Pancreas (tissue), 10 donors: ENCODE measurements around the gene IRF4. TPM values are rescaled to one million over a fixed set of nuclear protein-coding genes. Genes with fewer than 3 reads are reported as not detected.

ENCODE experiments used
- ATAC-seq, 4 donors: fragments of 200-7000 bp; cut with Tn5 transposase; one replicate each; pipeline versions ENCODE4 v1.8.0 to v1.9.1; 2020; ENCODE audit warnings: mild to moderate bottlenecking in 4 of 4, moderate library complexity in 4 of 4
- DNase-seq, 6 donors: peaks; one replicate each; pipeline ENCODE4 v3.0.0-alpha.2; 2020
- FAIRE-seq: peaks from 2 replicates; lab custom pipeline; 2012; peaks lifted over from hg19 to GRCh38; lab: Jason Lieb, UNC
- H3K27ac ChIP-seq, 4 donors: fragments of 200-600 bp; sonication (generic); 1 replicate in 3 of 4; 2 replicates in 1 of 4; pipeline versions ENCODE4 v1.5.0 to v1.8.0; 2020
- H3K27me3 ChIP-seq, 4 donors: fragments of 200-600 bp; one replicate each; pipeline ENCODE4 v1.8.0; 2021
- H3K36me3 ChIP-seq, 3 donors: fragments of 200-600 bp; sonication (generic) in 1 of 3; one replicate each; pipeline versions ENCODE4 v1.5.0 to v1.8.0; 2020 to 2021
- H3K4me1 ChIP-seq, 3 donors: fragments of 200-600 bp; one replicate each; pipeline ENCODE4 v1.8.0; 2021
- H3K4me3 ChIP-seq, 4 donors: fragments of 200-600 bp; sonication (generic) in 2 of 4; one replicate each; pipeline versions ENCODE4 v1.5.0 to v1.8.0; 2020 to 2021
- H3K9me3 ChIP-seq, 4 donors: fragments of 200-600 bp; one replicate each; pipeline ENCODE4 v1.8.0; 2021
- WGBS, 2 donors: extraction: QIAGEN DNeasy Blood & Tissue Kit; methylation state at CpG; one replicate each; pipeline ENCODE4 v1.1.7; 2013; 5-methylcytosine and 5-hydroxymethylcytosine counted together
- intact Hi-C, 3 donors: fragments of 100-400 bp; cut with DNase I; formaldehyde crosslinking; loops; one replicate each; pipeline versions ENCODE4 v1.11.1 to v1.14.2; 2022
- polyA plus RNA-seq, 2 donors: library from polyadenylated mRNA; stranded (reverse); fragments of 200-250 nt; gene quantifications; one replicate each; pipeline ENCODE4 v1.2.3, GENCODE V29; 2013
- total RNA-seq, 6 donors: library from RNA; stranded (reverse); fragmentation: NEBNext Ultra II Directional in 4 of 6; extraction: Animal tissue kit (Norgen Biotek cat#: 25700) in 4 of 6; gene quantifications; one replicate each; pipeline versions ENCODE4 v1.2.1 to v1.2.4, GENCODE V29; 2021 to 2023
- TF ChIP-seq, protein P1 (sequence below), 4 donors: fragments of 200-600 bp; sonication (generic) in 3 of 4; IDR thresholded peaks; one replicate each; pipeline versions ENCODE4 v1.5.0 to v1.8.0; 2021; ENCODE audit warnings: antibody characterized with exemption in 4 of 4
- donor health status: healthy with polysubstance abuse.
- donor health status: DM: no; HTN: no; CAD: no; lungs with moderate emphysema.
- donor health status: DM: no; HTN: no; CAD: no.
- donor health status: control.
- donor health status: control.
- donor health status: Bipolar disorder and iron deficiency.
- donor health status: DM: yes; HTN: yes; CAD: no.
- donor health status: DM: no; HTN: no; CAD: no.
- donor health status: DM: no; HTN: no; CAD: no.
- donor health status: DM: yes; HTN: yes; CAD: no.

The IRF4 gene
- total and polyA plus RNA-seq, 8 donors, result 0.04 to 3.8 (median 0.44) TPM

DNA sequence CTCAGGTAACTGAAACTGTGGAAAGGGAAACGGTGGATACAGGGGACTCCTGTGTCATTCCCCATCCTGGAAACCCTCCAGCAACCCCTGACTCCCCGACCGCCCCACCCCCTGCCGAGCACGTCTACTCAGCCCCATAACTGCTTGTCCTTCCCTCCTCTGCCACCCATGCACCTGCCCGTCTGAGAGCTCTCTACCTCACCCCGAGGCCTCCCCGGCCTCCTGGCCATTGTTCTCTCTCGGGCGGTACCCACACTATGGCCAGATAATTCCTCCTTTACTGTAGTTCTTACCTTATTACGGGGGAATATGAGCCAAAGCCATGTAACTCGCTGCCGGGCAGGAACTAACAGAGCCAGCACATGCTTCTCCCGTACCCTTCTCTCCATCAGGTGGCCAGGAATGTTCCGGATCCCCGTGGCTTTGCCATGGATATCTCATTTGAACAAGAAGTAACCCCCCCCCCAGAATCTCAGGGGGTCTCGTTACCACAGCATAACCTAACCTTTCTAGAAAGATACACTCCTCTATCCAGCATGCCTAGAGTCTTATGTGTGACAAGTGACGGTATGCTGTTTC is 4.8 kb upstream of the IRF4 start:
- Histone ChIP-seq H3K27ac (no peak overlapping the region), H3K27me3 (peaks cover 0 to 28% (median 9%) of the 10 kb centered on the region in 4 donors), H3K4me1 (peaks cover 0 to 3% (median 0%) of the 10 kb centered on the region in 3 donors), H3K9me3 (no peaks in the 10 kb centered on the region), H3K36me3 (no peaks in the 10 kb centered on the region), H3K4me3 (no peak overlapping the region)
- TF ChIP-seq, protein P1, sequence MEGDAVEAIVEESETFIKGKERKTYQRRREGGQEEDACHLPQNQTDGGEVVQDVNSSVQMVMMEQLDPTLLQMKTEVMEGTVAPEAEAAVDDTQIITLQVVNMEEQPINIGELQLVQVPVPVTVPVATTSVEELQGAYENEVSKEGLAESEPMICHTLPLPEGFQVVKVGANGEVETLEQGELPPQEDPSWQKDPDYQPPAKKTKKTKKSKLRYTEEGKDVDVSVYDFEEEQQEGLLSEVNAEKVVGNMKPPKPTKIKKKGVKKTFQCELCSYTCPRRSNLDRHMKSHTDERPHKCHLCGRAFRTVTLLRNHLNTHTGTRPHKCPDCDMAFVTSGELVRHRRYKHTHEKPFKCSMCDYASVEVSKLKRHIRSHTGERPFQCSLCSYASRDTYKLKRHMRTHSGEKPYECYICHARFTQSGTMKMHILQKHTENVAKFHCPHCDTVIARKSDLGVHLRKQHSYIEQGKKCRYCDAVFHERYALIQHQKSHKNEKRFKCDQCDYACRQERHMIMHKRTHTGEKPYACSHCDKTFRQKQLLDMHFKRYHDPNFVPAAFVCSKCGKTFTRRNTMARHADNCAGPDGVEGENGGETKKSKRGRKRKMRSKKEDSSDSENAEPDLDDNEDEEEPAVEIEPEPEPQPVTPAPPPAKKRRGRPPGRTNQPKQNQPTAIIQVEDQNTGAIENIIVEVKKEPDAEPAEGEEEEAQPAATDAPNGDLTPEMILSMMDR (IDR thresholded peaks at IDR 0.05), result no peak
- intact Hi-C loops, result no loop called here
- WGBS, 2 donors, result 69 to 82% methylated on average over 18 of the region's 18 CpGs
- FAIRE-seq (no peak), ATAC-seq (no peak), DNase-seq (no peak)

DNA sequence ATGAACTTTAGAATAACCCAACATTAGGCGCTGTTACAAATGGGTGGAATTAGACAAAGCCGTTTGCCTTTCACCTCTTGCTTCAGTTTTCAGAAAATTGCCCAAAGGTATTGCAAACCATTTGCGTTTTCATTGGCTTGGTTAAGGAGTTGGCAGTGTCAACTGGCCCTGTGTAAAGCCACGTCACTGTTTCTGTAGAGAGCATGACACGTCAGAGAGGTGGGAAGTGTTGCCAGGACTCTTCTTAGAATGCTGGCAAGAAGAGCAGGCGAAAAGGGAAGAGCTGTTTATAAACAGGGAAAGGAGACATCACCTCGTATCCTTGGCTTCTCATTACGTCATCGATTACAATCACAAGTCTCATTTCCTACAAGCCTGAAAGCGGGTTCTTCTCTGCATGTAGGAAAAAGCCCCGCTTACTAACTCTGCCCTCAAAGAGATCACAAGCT is 4.2 kb upstream of the IRF4 start:
- peak in 1 of 4 donors; percentile 31 for ATAC-seq
- TF ChIP-seq, protein P1 (IDR thresholded peaks at IDR 0.05), result no peak
- Histone ChIP-seq H3K36me3 (no peaks in the 10 kb centered on the region), H3K9me3 (no peaks in the 10 kb centered on the region), H3K4me1 (peaks cover 0 to 8% (median 0%) of the 10 kb centered on the region in 3 donors), H3K27ac (no peak overlapping the region), H3K27me3 (peaks cover 0 to 34% (median 11%) of the 10 kb centered on the region in 4 donors), H3K4me3 (no peak overlapping the region)
- intact Hi-C loops, result no loop called here
- 56 to 65% methylated on average over 11 of the region's 11 CpGs for WGBS, 2 donors
- no peak for DNase-seq
- FAIRE-seq, result no peak

DNA sequence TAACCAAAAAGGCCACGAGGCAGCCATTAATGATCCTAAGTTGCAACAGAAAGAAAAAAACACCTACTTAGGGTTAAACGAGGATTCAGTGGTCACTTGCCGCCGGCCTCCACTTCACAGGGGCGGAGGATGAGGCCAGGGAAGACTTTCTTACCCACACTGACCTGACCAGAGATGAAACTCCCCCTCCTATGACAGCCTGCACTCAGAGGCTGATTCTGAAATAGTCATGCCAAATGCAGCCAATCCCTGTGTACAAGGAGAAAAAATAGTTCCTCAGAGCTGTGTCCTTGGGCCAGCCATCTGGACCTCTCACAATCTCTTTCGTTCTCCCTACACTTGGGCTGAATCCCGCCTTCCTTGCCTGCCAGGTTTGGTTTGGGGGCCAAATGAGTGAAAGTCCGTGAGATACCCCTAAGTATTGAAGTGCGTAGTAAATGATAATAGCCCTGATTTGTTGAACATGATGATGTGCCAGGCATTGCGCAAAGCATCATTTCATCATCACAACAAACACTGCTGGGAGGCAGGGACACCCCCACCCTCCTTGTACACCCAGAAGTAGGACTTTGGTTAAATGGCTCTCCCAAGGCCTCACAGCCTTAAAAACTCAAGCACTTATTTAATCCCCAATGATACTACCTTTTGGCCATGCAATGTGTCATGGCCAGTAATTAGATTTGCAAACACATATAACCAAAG is 3.2 kb upstream of the IRF4 start:
- intact Hi-C loops, result no loop called here
- ATAC-seq (no peak), FAIRE-seq (no peak), DNase-seq (no peak)
- Histone ChIP-seq H3K4me1 (peaks cover 0 to 12% (median 0%) of the 10 kb centered on the region in 3 donors), H3K9me3 (no peaks in the 10 kb centered on the region), H3K36me3 (no peaks in the 10 kb centered on the region), H3K27ac (no peak overlapping the region), H3K27me3 (peaks cover 0 to 42% (median 12%) of the 10 kb centered on the region in 4 donors), H3K4me3 (no peak overlapping the region)
- TF ChIP-seq, protein P1 (IDR thresholded peaks at IDR 0.05), result no peak
- WGBS, 2 donors, result 61 to 67% methylated on average over 10 of the region's 10 CpGs

- no peak overlapping the region for H3K4me3 ChIP-seq
- TF ChIP-seq, protein P1 (IDR thresholded peaks at IDR 0.05), result no peak
- DNase-seq, result no peak
- no peaks in the 10 kb centered on the region for H3K9me3 ChIP-seq
- no peak for FAIRE-seq
- intact Hi-C loops, result no loop called here
- H3K27me3 ChIP-seq, result peaks cover 0 to 45% (median 12%) of the 10 kb centered on the region in 4 donors
- no peak for ATAC-seq
- peaks cover 0 to 12% (median 0%) of the 10 kb centered on the region in 3 donors for H3K4me1 ChIP-seq
- H3K36me3 ChIP-seq, result no peaks in the 10 kb centered on the region
- no peak overlapping the region for H3K27ac ChIP-seq
- 39 to 49% methylated on average over 7 of the region's 7 CpGs for WGBS, 2 donors
Measured at GRCh38 chr6:389143-389542, 2.4 kb upstream of the IRF4 start.

DNA sequence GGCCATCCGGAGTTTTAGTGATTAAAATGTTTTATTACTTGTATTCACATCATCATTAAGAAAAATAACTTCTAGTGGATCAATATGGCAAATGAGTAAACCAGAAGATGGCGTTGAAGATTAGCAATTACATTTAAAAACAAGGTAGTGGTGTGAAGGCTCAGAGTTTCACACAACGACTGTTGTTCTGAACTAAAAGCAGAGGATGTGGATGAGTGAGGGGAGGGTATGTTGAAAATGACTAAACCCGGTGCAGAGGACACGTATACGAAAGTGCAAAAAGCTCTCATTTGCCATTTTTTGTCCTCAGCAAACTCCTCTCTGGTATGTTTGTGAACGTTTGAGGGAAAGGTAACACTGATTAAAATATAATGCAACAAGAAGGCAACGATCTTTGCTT is 1.9 kb upstream of the IRF4 start:
- intact Hi-C loops, result no loop called here
- Histone ChIP-seq H3K27ac (no peak overlapping the region), H3K9me3 (no peaks in the 10 kb centered on the region), H3K4me3 (no peak overlapping the region), H3K27me3 (peaks cover 0 to 48% (median 12%) of the 10 kb centered on the region in 4 donors), H3K4me1 (peaks cover 0 to 12% (median 0%) of the 10 kb centered on the region in 3 donors), H3K36me3 (no peaks in the 10 kb centered on the region)
- DNase-seq (no peak), ATAC-seq (no peak), FAIRE-seq (no peak)
- TF ChIP-seq, protein P1 (IDR thresholded peaks at IDR 0.05), result no peak
- 20 to 21% methylated on average over 8 of the region's 8 CpGs for WGBS, 2 donors
